H9 (cell line): ENCODE measurements around the gene TMEM30B. TPM values are rescaled to one million over a fixed set of nuclear protein-coding genes. Genes with fewer than 3 reads are reported as not detected.

Source experiments
- DNase-seq: peaks from one replicate; pipeline ENCODE4 v3.0.0-alpha.2; 2017
- H2AFZ ChIP-seq: one replicate; pipeline ENCODE4 v1.6.1; 2013; ENCODE audit warnings: mild to moderate bottlenecking, low read length, control low read depth, moderate library complexity
- H2AK5ac ChIP-seq: 2 replicates; pipeline ENCODE4 v1.6.1; 2013; ENCODE audit warnings: low read length, control low read depth, mixed read lengths; ENCODE audit not compliant: insufficient read length
- H2BK120ac ChIP-seq: one replicate; pipeline ENCODE4 v1.6.1; 2013; ENCODE audit warnings: low read depth, mild to moderate bottlenecking, low read length, control low read depth, inconsistent platforms; ENCODE audit not compliant: poor library complexity, severe bottlenecking
- H2BK12ac ChIP-seq: 2 replicates; pipeline ENCODE4 v1.6.1; 2013; ENCODE audit warnings: low read length, control low read depth, mixed read lengths, low read depth; ENCODE audit not compliant: insufficient read length
- H2BK15ac ChIP-seq: 2 replicates; pipeline ENCODE4 v1.6.1; 2013; ENCODE audit warnings: low read depth, low read length, control low read depth
- H2BK20ac ChIP-seq: one replicate; pipeline ENCODE4 v1.6.1; 2013; ENCODE audit warnings: low read depth, mild to moderate bottlenecking, low read length, control low read depth, inconsistent platforms; ENCODE audit not compliant: poor library complexity, severe bottlenecking
- H2BK5ac ChIP-seq: 2 replicates; pipeline ENCODE4 v1.6.1; 2013; ENCODE audit warnings: low read length, control low read depth, mixed read lengths; ENCODE audit not compliant: insufficient read length
- H3K14ac ChIP-seq: 2 replicates; pipeline ENCODE4 v1.6.1; 2013; ENCODE audit warnings: low read length, control low read depth; ENCODE audit not compliant: insufficient read depth
- H3K18ac ChIP-seq: 2 replicates; pipeline ENCODE4 v1.6.1; 2013; ENCODE audit warnings: low read depth, mild to moderate bottlenecking, mixed read lengths, low read length, control low read depth; ENCODE audit not compliant: insufficient read length
- H3K23ac ChIP-seq: 2 replicates; pipeline ENCODE4 v1.6.1; 2013; ENCODE audit warnings: low read length, control low read depth, mixed read lengths, low read depth; ENCODE audit not compliant: insufficient read length
- H3K23me2 ChIP-seq: 2 replicates; pipeline ENCODE4 v1.6.1; 2013; ENCODE audit warnings: low read depth, mild to moderate bottlenecking, mixed read lengths, low read length, control low read depth; ENCODE audit not compliant: insufficient read length, poor library complexity, severe bottlenecking
- H3K27ac ChIP-seq: 2 replicates; pipeline ENCODE4 v1.5.1; 2013; ENCODE audit warnings: low read length, control low read depth, mixed read lengths, low read depth; ENCODE audit not compliant: insufficient read length
- H3K27me3 ChIP-seq: 2 replicates; pipeline ENCODE4 v1.6.1; 2013; ENCODE audit warnings: low read length, control low read depth, inconsistent platforms; ENCODE audit not compliant: insufficient read depth
- H3K4ac ChIP-seq: 2 replicates; pipeline ENCODE4 v1.6.1; 2013; ENCODE audit warnings: low read depth, mild to moderate bottlenecking, control low read depth, inconsistent platforms, low read length, moderate library complexity
- H3K4me1 ChIP-seq: 2 replicates; pipeline ENCODE4 v1.6.1; 2013; ENCODE audit warnings: low read length, control low read depth, inconsistent platforms; ENCODE audit not compliant: insufficient read depth
- H3K4me2 ChIP-seq: 2 replicates; pipeline ENCODE4 v1.6.1; 2013; ENCODE audit warnings: low read length, control low read depth, mixed read lengths; ENCODE audit not compliant: insufficient read length, insufficient read depth
- H3K56ac ChIP-seq: 2 replicates; pipeline ENCODE4 v1.6.1; 2013; ENCODE audit warnings: low read depth, mild to moderate bottlenecking, mixed read lengths, low read length, control low read depth; ENCODE audit not compliant: insufficient read length
- H3K79me1 ChIP-seq: 2 replicates; pipeline ENCODE4 v1.6.1; 2013; ENCODE audit warnings: low read depth, mild to moderate bottlenecking, moderate library complexity, low read length, control low read depth, inconsistent platforms; ENCODE audit not compliant: insufficient read depth, poor library complexity, severe bottlenecking
- H3K79me2 ChIP-seq: 2 replicates; pipeline ENCODE4 v1.6.1; 2013; ENCODE audit warnings: low read length, control low read depth, inconsistent platforms; ENCODE audit not compliant: insufficient read depth
- H3K9ac ChIP-seq: 2 replicates; pipeline ENCODE4 v1.6.1; 2013; ENCODE audit warnings: low read length, control low read depth, mixed read lengths; ENCODE audit not compliant: insufficient read length; ENCODE audit errors: extremely low read depth
- H3K9me3 ChIP-seq: one replicate; pipeline ENCODE4 v1.6.1; 2013; ENCODE audit warnings: low read depth, low read length, inconsistent platforms; ENCODE audit not compliant: control insufficient read depth
- H3T11ph ChIP-seq: one replicate; pipeline ENCODE4 v1.6.1; 2013; ENCODE audit warnings: mild to moderate bottlenecking, low read length, control low read depth, inconsistent platforms
- H4K20me1 ChIP-seq: one replicate; pipeline ENCODE4 v1.6.1; 2013; ENCODE audit not compliant: control insufficient read depth, insufficient read length, insufficient read depth
- H4K5ac ChIP-seq: 2 replicates; pipeline ENCODE4 v1.6.1; 2013; ENCODE audit warnings: low read depth, mild to moderate bottlenecking, mixed read lengths, low read length, control low read depth; ENCODE audit not compliant: insufficient read length
- H4K8ac ChIP-seq: replicated peaks from 2 replicates; pipeline ENCODE4 v1.6.1; 2013; ENCODE audit warnings: low read length, control low read depth, mixed read lengths, low read depth; ENCODE audit not compliant: insufficient read length
- H4K91ac ChIP-seq: 2 replicates; pipeline ENCODE4 v1.6.1; 2013; ENCODE audit warnings: low read depth, mild to moderate bottlenecking, moderate library complexity, mixed read lengths, low read length, control low read depth; ENCODE audit not compliant: insufficient read length
- H3K27ac Mint-ChIP-seq, 3 experiments: 2 replicates in 2 of 3; 3 replicates in 1 of 3; pipeline ENCODE4 v1.8.0; 2020 to 2021; ENCODE audit warnings: mixed read lengths in 3 of 3, mild to moderate bottlenecking in 1 of 3, moderate library complexity in 1 of 3
- H3K27me3 Mint-ChIP-seq: 2 replicates; pipeline ENCODE4 v1.8.0; 2021; ENCODE audit warnings: low read depth, mild to moderate bottlenecking, moderate library complexity, mixed read lengths
- H3K36me3 Mint-ChIP-seq, 3 experiments: 2 replicates in 2 of 3; 3 replicates in 1 of 3; pipeline ENCODE4 v1.8.0; 2020 to 2021; ENCODE audit warnings: low read depth in 3 of 3, mixed read lengths in 3 of 3; ENCODE audit not compliant: insufficient read depth in 1 of 3
- H3K4me1 Mint-ChIP-seq, 2 experiments: 2 replicates each; pipeline ENCODE4 v1.8.0; 2020; ENCODE audit warnings: mixed read lengths in 2 of 2
- H3K4me3 Mint-ChIP-seq, 2 experiments: 2 replicates in 1 of 2; 3 replicates in 1 of 2; pipeline ENCODE4 v1.8.0; 2020 to 2021; ENCODE audit warnings: mild to moderate bottlenecking in 2 of 2, mixed read lengths in 2 of 2, moderate library complexity in 1 of 2
- H3K9me3 Mint-ChIP-seq, 2 experiments: 2 replicates in 1 of 2; 3 replicates in 1 of 2; pipeline ENCODE4 v1.8.0; 2020; ENCODE audit warnings: mild to moderate bottlenecking in 2 of 2, mixed read lengths in 2 of 2, moderate library complexity in 1 of 2
- CTCF ChIP-seq: fragments of 200-600 bp; sonication (generic); conservative IDR thresholded peaks from 3 replicates; pipeline ENCODE4 v1.8.0; 2021; ENCODE audit warnings: antibody characterized with exemption, mild to moderate bottlenecking
- WGBS: extraction: QIAGEN DNeasy Blood & Tissue Kit; methylation state at CpG from one replicate; pipeline ENCODE4 v1.1.7; 2013; ENCODE audit warnings: missing lambda C conversion rate, low lambda C conversion rate, mixed read lengths; ENCODE audit not compliant: insufficient read length; ENCODE audit errors: extremely low coverage; 5-methylcytosine and 5-hydroxymethylcytosine counted together
- total RNA-seq: library from RNA; stranded (reverse); gene quantifications from 2 replicates; pipeline ENCODE4 v1.2.1, GENCODE V29; 2021

Gene TMEM30B
- total RNA-seq, 1 experiment from 2014 or later, result 12.2 TPM

- H4K91ac ChIP-seq, result no peak overlapping the region
- DNase-seq, result no peak
- no peak overlapping the region for H4K8ac ChIP-seq
- no peak overlapping the region for H3K4ac ChIP-seq
- no peaks in the 10 kb centered on the region for H3K79me1 ChIP-seq
- H3K27ac ChIP-seq, result no peak overlapping the region
- H3K4me1 Mint-ChIP-seq, result peaks cover 8 to 18% of the 10 kb centered on the region in 2 experiments
- H3K27me3 ChIP-seq, result no peaks in the 10 kb centered on the region
- H3T11ph ChIP-seq, result no peak overlapping the region
- H3K9me3 Mint-ChIP-seq, result no peaks in the 10 kb centered on the region
- H2BK5ac ChIP-seq, result no peak overlapping the region
- H3K4me3 Mint-ChIP-seq, result no peak overlapping the region
- no peak overlapping the region for H2BK12ac ChIP-seq
- no peaks in the 10 kb centered on the region for H3K23me2 ChIP-seq
- H2BK15ac ChIP-seq, result no peak overlapping the region
- no peak overlapping the region for H2AFZ ChIP-seq
- no peaks in the 10 kb centered on the region for H3K9me3 ChIP-seq
- H2AK5ac ChIP-seq, result no peak overlapping the region
- peaks cover 5% of the 10 kb centered on the region for H3K27me3 Mint-ChIP-seq
- no peak overlapping the region for H4K5ac ChIP-seq
- no peaks in the 10 kb centered on the region for H3K79me2 ChIP-seq
- no peak overlapping the region for H3K23ac ChIP-seq
- H3K4me1 ChIP-seq, result no peaks in the 10 kb centered on the region
- H3K27ac Mint-ChIP-seq, result no peak overlapping the region
- no peak overlapping the region for H3K14ac ChIP-seq
- H2BK20ac ChIP-seq, result no peak overlapping the region
- TF ChIP-seq CTCF, result no peak
- H3K4me2 ChIP-seq, result no peak overlapping the region
- no peaks in the 10 kb centered on the region for H3K36me3 Mint-ChIP-seq
- H3K56ac ChIP-seq, result no peak overlapping the region
- no peak overlapping the region for H3K9ac ChIP-seq
- WGBS, result no CpG with 5 or more reads among the region's 1 CpG
- H2BK120ac ChIP-seq, result no peak overlapping the region
- H3K18ac ChIP-seq, result no peak overlapping the region
- H4K20me1 ChIP-seq, result no peaks in the 10 kb centered on the region
Observed at GRCh38 chr14:61247935-61248334, 33.2 kb downstream of the TMEM30B start.
